Umbilical cord (tissue), 2 donors: ENCODE results near the gene ILRUN. TPM values are rescaled to one million over a fixed set of nuclear protein-coding genes. Genes with fewer than 3 reads are reported as not detected.
"Not testable (repeated sequence)": the region's sequence is repeated elsewhere in the genome, so short reads cannot be mapped to it uniquely, and the experiment has no call there.

Experiments
- DNase-seq: peaks from one replicate; pipeline ENCODE4 v3.0.0-alpha.2; 2015; ENCODE audit warnings: low spot score
- total RNA-seq: library from RNA; depleted of rRNA; stranded (reverse); fragments of >200 nt; gene quantifications from one replicate; pipeline ENCODE4 v1.2.3, GENCODE V29; 2014; ENCODE audit warnings: low replicate concordance; ENCODE audit not compliant: insufficient read depth

ILRUN gene
- total RNA-seq, 1 donor from 2014 or later: 42.4 TPM

- no peak for DNase-seq
These were observed 31.5 kb downstream of the ILRUN start for GRCh38 chr6:34665019-34665418.

DNA sequence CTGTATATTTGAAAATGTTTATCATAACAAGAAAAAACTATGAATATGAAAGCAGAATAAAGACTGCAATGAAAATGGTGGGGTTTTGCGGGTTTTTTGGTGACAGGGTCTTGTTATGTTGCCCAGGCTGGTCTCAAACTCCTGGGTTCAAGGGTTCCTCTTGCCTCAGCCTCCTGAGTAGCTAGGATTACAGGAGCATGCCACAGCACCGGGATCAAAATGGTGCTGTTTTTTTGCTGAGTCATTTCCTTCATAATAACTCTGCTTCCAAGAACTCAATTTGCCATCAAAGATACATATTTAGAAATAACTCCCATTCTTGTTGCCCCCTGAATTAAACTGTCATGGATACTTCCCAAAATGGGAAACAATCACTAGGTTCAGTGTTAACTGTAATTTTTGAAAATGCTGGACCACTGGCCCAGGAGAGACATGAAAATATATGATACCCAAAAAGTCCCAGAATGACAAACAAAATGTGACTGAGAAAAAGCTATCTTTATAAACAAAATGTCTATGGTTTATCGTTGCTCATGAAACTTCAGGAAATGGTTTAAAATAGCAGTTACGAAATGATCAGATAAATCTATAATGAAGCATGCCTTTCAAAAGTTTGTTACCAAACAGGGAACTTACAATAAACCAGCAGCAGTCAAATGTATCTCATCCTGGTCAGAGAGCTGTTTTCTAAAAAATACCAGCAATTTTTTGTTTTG, 32.2 kb downstream of the ILRUN start:
- peak; percentile 6 for DNase-seq

DNA sequence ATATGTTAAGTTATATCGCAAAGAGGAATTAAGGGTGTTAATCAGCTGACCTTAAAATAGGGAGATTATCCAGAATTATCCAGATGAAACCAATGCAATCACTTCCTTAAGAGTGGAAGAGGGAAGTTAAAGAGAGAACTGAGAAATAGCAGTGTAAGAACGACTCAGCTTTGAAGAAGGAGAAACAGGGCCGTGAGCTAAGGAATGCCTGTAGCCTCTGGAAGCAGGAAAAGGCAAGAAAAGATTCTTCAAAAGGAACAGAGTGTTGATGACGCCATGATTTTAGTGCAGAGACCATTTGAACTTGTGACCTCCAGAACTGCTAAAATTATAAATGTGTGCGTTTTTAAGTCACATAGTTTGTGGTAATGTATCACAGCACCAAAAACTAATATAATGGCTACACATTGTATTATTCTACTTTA, 32.7 kb downstream of the ILRUN start:
- no peak for DNase-seq

GRCh38 chr6:34663371-34663770, 33.2 kb downstream of the ILRUN start:
- no peak for DNase-seq

DNA sequence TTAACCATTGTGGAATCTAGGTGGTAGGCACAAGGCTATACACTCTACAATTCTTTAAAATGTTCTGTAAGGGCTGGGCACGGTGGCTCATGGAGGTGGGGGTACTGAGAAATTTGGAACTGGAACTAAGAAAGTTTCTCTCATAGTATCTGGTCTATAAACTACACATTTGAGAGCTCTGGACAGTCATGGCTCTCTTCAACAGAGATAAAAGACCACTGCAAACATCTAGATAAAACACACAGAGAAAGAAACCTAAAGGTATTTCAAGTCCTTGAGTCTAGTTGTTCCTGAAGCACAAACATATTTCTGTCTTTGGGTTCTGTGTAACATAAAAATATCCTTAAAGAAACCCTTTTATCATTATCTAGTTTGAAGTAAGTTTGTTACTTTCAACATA, 35.2 kb downstream of the ILRUN start:
- no peak for DNase-seq

DNA sequence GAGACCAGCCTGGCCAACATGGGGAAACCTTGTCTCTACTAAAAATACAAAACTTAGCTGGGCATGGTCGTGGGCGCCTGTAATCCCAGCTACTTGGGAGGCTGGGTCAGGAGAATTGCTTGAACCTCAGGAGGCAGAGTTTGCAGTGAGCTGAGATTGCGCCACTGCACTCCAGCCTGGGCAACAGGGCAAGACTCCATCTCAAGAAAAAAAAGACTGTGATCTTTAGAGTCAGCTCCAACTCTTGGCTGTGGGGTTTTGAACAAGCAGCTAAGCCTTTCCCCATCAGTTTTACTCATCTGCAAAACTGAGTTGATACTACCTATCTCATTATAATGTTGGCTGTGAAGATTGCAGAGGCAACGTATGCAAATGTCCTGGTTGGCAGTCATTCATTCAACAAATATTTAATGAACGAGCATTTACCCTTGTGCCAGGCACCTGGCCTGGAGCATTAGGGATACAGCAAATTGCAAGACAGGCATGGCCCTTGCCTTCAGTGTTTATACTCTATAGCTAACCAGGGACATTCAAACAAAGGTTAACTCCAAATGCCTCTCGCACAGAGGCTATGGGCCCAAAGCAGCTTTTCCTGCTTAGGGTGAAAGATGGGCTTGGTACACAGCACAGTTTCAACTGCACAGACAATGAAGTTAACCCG, 37.8 kb downstream of the ILRUN start:
- no peak for DNase-seq

- not testable (repeated sequence) for DNase-seq
These were observed 38.5 kb downstream of the ILRUN start for GRCh38 chr6:34657979-34658480.

GRCh38 chr6:34657307-34657978, 39.1 kb downstream of the ILRUN start:
- DNase-seq: peak; percentile 76

DNA sequence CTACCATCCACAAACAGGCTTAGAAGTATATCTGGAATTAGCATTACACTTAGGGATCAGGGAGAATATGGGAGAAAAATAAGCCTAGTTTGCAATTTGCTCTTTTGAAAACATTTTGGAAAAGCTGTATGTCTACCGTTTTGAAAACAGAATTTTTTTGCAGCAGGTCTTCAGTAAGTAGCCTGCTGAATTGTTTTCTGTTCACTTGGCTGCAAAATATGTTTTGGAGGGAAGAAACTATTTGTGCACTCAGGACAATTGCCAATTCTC, 39.6 kb downstream of the ILRUN start:
- DNase-seq: no peak

GRCh38 chr6:34656378-34657036, 40.1 kb downstream of the ILRUN start:
- DNase-seq: no peak

DNA sequence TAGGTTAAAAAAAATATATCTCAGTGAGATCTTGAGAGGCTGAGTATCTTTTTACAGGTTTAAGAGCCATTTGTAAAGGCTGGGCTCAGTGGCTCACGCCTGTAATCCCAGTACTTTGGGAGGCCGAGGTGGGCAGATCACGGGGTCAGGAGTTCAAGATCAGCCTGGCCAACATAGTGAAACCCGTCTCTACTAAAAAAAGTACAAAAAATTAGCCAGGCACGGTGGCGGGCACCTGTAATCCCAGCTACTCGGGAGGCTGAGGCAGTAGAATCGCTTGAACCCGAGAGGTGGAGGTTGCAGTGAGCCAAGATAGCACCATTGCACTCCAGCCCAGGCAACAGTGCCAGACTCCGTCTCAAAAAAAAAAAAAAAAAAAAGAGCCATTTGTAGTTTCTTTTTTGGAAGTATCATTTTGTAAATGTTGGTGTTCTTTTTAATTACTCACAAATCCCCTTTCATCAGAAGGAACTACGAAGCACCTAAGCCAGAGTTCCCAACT, 40.6 kb downstream of the ILRUN start:
- DNase-seq: not testable (repeated sequence)

- no peak for DNase-seq
These were observed 42.4 kb downstream of the ILRUN start for GRCh38 chr6:34654061-34654710.

- DNase-seq: no peak
These were observed 44.3 kb downstream of the ILRUN start for GRCh38 chr6:34652263-34652662.

GRCh38 chr6:34650823-34651222, 45.7 kb downstream of the ILRUN start:
- no peak for DNase-seq

DNA sequence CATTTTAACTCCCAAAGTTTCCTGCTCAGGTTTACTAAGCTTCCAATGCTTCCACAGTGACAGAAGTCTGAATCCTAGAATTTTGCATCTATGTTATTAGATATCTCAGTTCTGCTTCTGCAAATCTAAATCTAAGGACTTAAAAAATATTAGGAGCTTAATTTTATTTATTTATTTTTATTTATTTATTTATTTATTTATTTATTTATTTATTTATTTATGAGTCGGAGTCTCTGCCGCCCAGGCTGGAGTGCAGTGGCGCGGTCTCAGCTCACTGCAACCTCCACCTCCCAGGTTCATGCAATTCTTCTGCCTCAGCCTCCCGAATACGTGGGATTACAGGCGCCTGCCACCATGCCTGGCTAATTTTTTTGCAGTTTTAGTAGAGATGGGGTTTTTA, 46.3 kb downstream of the ILRUN start:
- DNase-seq: not testable (repeated sequence)

- no peak for DNase-seq
These were observed 47.8 kb downstream of the ILRUN start for GRCh38 chr6:34648806-34649205.

Other genes starting within 250 kb of the ILRUN start
- 0.72 TPM for gene PACSIN1, start 230.7 kb downstream of the ILRUN start, total RNA-seq
- gene SPDEF, start 140.4 kb downstream of the ILRUN start, total RNA-seq: 0.96 TPM
- gene SNRPC, start 60.7 kb upstream of the ILRUN start, total RNA-seq: 21.4 TPM
- gene BLTP3A, start 95.3 kb upstream of the ILRUN start, total RNA-seq: 11.6 TPM
- gene TAF11, start 191.3 kb upstream of the ILRUN start, total RNA-seq: 23.8 TPM
- gene ANKS1A, start 192.5 kb upstream of the ILRUN start, total RNA-seq: 9.9 TPM